H9 (cell line): ENCODE results near the gene PMEL. TPM values are rescaled to one million over a fixed set of nuclear protein-coding genes. Genes with fewer than 3 reads are reported as not detected.
"Not testable (repeated sequence)": the region's sequence is repeated elsewhere in the genome, so short reads cannot be mapped to it uniquely, and the experiment has no call there.

Source experiments
- DNase-seq: peaks from one replicate; pipeline ENCODE4 v3.0.0-alpha.2; 2017
- H2AFZ ChIP-seq: one replicate; pipeline ENCODE4 v1.6.1; 2013; ENCODE audit warnings: mild to moderate bottlenecking, low read length, control low read depth, moderate library complexity
- H2AK5ac ChIP-seq: 2 replicates; pipeline ENCODE4 v1.6.1; 2013; ENCODE audit warnings: low read length, control low read depth, mixed read lengths; ENCODE audit not compliant: insufficient read length
- H2BK120ac ChIP-seq: one replicate; pipeline ENCODE4 v1.6.1; 2013; ENCODE audit warnings: low read depth, mild to moderate bottlenecking, low read length, control low read depth, inconsistent platforms; ENCODE audit not compliant: poor library complexity, severe bottlenecking
- H2BK12ac ChIP-seq: 2 replicates; pipeline ENCODE4 v1.6.1; 2013; ENCODE audit warnings: low read length, control low read depth, mixed read lengths, low read depth; ENCODE audit not compliant: insufficient read length
- H2BK15ac ChIP-seq: 2 replicates; pipeline ENCODE4 v1.6.1; 2013; ENCODE audit warnings: low read depth, low read length, control low read depth
- H2BK20ac ChIP-seq: one replicate; pipeline ENCODE4 v1.6.1; 2013; ENCODE audit warnings: low read depth, mild to moderate bottlenecking, low read length, control low read depth, inconsistent platforms; ENCODE audit not compliant: poor library complexity, severe bottlenecking
- H2BK5ac ChIP-seq: 2 replicates; pipeline ENCODE4 v1.6.1; 2013; ENCODE audit warnings: low read length, control low read depth, mixed read lengths; ENCODE audit not compliant: insufficient read length
- H3K14ac ChIP-seq: 2 replicates; pipeline ENCODE4 v1.6.1; 2013; ENCODE audit warnings: low read length, control low read depth; ENCODE audit not compliant: insufficient read depth
- H3K18ac ChIP-seq: 2 replicates; pipeline ENCODE4 v1.6.1; 2013; ENCODE audit warnings: low read depth, mild to moderate bottlenecking, mixed read lengths, low read length, control low read depth; ENCODE audit not compliant: insufficient read length
- H3K23ac ChIP-seq: 2 replicates; pipeline ENCODE4 v1.6.1; 2013; ENCODE audit warnings: low read length, control low read depth, mixed read lengths, low read depth; ENCODE audit not compliant: insufficient read length
- H3K23me2 ChIP-seq: 2 replicates; pipeline ENCODE4 v1.6.1; 2013; ENCODE audit warnings: low read depth, mild to moderate bottlenecking, mixed read lengths, low read length, control low read depth; ENCODE audit not compliant: insufficient read length, poor library complexity, severe bottlenecking
- H3K27ac ChIP-seq: 2 replicates; pipeline ENCODE4 v1.5.1; 2013; ENCODE audit warnings: low read length, control low read depth, mixed read lengths, low read depth; ENCODE audit not compliant: insufficient read length
- H3K27me3 ChIP-seq: 2 replicates; pipeline ENCODE4 v1.6.1; 2013; ENCODE audit warnings: low read length, control low read depth, inconsistent platforms; ENCODE audit not compliant: insufficient read depth
- H3K4ac ChIP-seq: 2 replicates; pipeline ENCODE4 v1.6.1; 2013; ENCODE audit warnings: low read depth, mild to moderate bottlenecking, control low read depth, inconsistent platforms, low read length, moderate library complexity
- H3K4me1 ChIP-seq: 2 replicates; pipeline ENCODE4 v1.6.1; 2013; ENCODE audit warnings: low read length, control low read depth, inconsistent platforms; ENCODE audit not compliant: insufficient read depth
- H3K4me2 ChIP-seq: 2 replicates; pipeline ENCODE4 v1.6.1; 2013; ENCODE audit warnings: low read length, control low read depth, mixed read lengths; ENCODE audit not compliant: insufficient read length, insufficient read depth
- H3K56ac ChIP-seq: 2 replicates; pipeline ENCODE4 v1.6.1; 2013; ENCODE audit warnings: low read depth, mild to moderate bottlenecking, mixed read lengths, low read length, control low read depth; ENCODE audit not compliant: insufficient read length
- H3K79me1 ChIP-seq: 2 replicates; pipeline ENCODE4 v1.6.1; 2013; ENCODE audit warnings: low read depth, mild to moderate bottlenecking, moderate library complexity, low read length, control low read depth, inconsistent platforms; ENCODE audit not compliant: insufficient read depth, poor library complexity, severe bottlenecking
- H3K79me2 ChIP-seq: 2 replicates; pipeline ENCODE4 v1.6.1; 2013; ENCODE audit warnings: low read length, control low read depth, inconsistent platforms; ENCODE audit not compliant: insufficient read depth
- H3K9ac ChIP-seq: 2 replicates; pipeline ENCODE4 v1.6.1; 2013; ENCODE audit warnings: low read length, control low read depth, mixed read lengths; ENCODE audit not compliant: insufficient read length; ENCODE audit errors: extremely low read depth
- H3K9me3 ChIP-seq: one replicate; pipeline ENCODE4 v1.6.1; 2013; ENCODE audit warnings: low read depth, low read length, inconsistent platforms; ENCODE audit not compliant: control insufficient read depth
- H3T11ph ChIP-seq: one replicate; pipeline ENCODE4 v1.6.1; 2013; ENCODE audit warnings: mild to moderate bottlenecking, low read length, control low read depth, inconsistent platforms
- H4K20me1 ChIP-seq: one replicate; pipeline ENCODE4 v1.6.1; 2013; ENCODE audit not compliant: control insufficient read depth, insufficient read length, insufficient read depth
- H4K5ac ChIP-seq: 2 replicates; pipeline ENCODE4 v1.6.1; 2013; ENCODE audit warnings: low read depth, mild to moderate bottlenecking, mixed read lengths, low read length, control low read depth; ENCODE audit not compliant: insufficient read length
- H4K8ac ChIP-seq: replicated peaks from 2 replicates; pipeline ENCODE4 v1.6.1; 2013; ENCODE audit warnings: low read length, control low read depth, mixed read lengths, low read depth; ENCODE audit not compliant: insufficient read length
- H4K91ac ChIP-seq: 2 replicates; pipeline ENCODE4 v1.6.1; 2013; ENCODE audit warnings: low read depth, mild to moderate bottlenecking, moderate library complexity, mixed read lengths, low read length, control low read depth; ENCODE audit not compliant: insufficient read length
- H3K27ac Mint-ChIP-seq, 3 experiments: 2 replicates in 2 of 3; 3 replicates in 1 of 3; pipeline ENCODE4 v1.8.0; 2020 to 2021; ENCODE audit warnings: mixed read lengths in 3 of 3, mild to moderate bottlenecking in 1 of 3, moderate library complexity in 1 of 3
- H3K27me3 Mint-ChIP-seq: 2 replicates; pipeline ENCODE4 v1.8.0; 2021; ENCODE audit warnings: low read depth, mild to moderate bottlenecking, moderate library complexity, mixed read lengths
- H3K36me3 Mint-ChIP-seq, 3 experiments: 2 replicates in 2 of 3; 3 replicates in 1 of 3; pipeline ENCODE4 v1.8.0; 2020 to 2021; ENCODE audit warnings: low read depth in 3 of 3, mixed read lengths in 3 of 3; ENCODE audit not compliant: insufficient read depth in 1 of 3
- H3K4me1 Mint-ChIP-seq, 2 experiments: 2 replicates each; pipeline ENCODE4 v1.8.0; 2020; ENCODE audit warnings: mixed read lengths in 2 of 2
- H3K4me3 Mint-ChIP-seq, 2 experiments: 2 replicates in 1 of 2; 3 replicates in 1 of 2; pipeline ENCODE4 v1.8.0; 2020 to 2021; ENCODE audit warnings: mild to moderate bottlenecking in 2 of 2, mixed read lengths in 2 of 2, moderate library complexity in 1 of 2
- H3K9me3 Mint-ChIP-seq, 2 experiments: 2 replicates in 1 of 2; 3 replicates in 1 of 2; pipeline ENCODE4 v1.8.0; 2020; ENCODE audit warnings: mild to moderate bottlenecking in 2 of 2, mixed read lengths in 2 of 2, moderate library complexity in 1 of 2
- WGBS: extraction: QIAGEN DNeasy Blood & Tissue Kit; methylation state at CpG from one replicate; pipeline ENCODE4 v1.1.7; 2013; ENCODE audit warnings: missing lambda C conversion rate, low lambda C conversion rate, mixed read lengths; ENCODE audit not compliant: insufficient read length; ENCODE audit errors: extremely low coverage; 5-methylcytosine and 5-hydroxymethylcytosine counted together
- total RNA-seq: library from RNA; stranded (reverse); gene quantifications from 2 replicates; pipeline ENCODE4 v1.2.1, GENCODE V29; 2021

PMEL gene
- total RNA-seq, 1 experiment from 2014 or later = 72.6 TPM

- not testable (repeated sequence) for H3K4ac ChIP-seq, H3T11ph ChIP-seq, H3K9me3 ChIP-seq, H3K18ac ChIP-seq, H3K27me3 Mint-ChIP-seq, H3K27ac ChIP-seq, H3K4me2 ChIP-seq, H3K4me1 ChIP-seq, H3K23me2 ChIP-seq, H2BK20ac ChIP-seq, H2BK120ac ChIP-seq, H4K91ac ChIP-seq, H4K5ac ChIP-seq, H3K9me3 Mint-ChIP-seq, H4K20me1 ChIP-seq, H3K27me3 ChIP-seq, H2BK5ac ChIP-seq, H3K79me1 ChIP-seq, H2BK12ac ChIP-seq, H3K79me2 ChIP-seq, H3K23ac ChIP-seq, H3K56ac ChIP-seq, H4K8ac ChIP-seq, H2BK15ac ChIP-seq, DNase-seq, H2AK5ac ChIP-seq, H3K9ac ChIP-seq, H2AFZ ChIP-seq, H3K14ac ChIP-seq
- Mint-ChIP-seq H3K36me3 (peaks cover 21 to 42% (median 38%) of the 10 kb centered on the region in 3 experiments), H3K4me3 (peak overlapping the region in 1 of 2 experiments; percentile 66; a peak in 2 of 5 replicates), H3K4me1 (peaks cover 6 to 11% of the 10 kb centered on the region in 2 experiments; a peak in 3 of 4 replicates), H3K27ac (peak overlapping the region; percentile 68 to 88 (median 71); a peak in 4 of 7 replicates)
- WGBS = no CpG with 5 or more reads among the region's 6 CpGs
These were observed 33.7 kb upstream of the PMEL start for GRCh38 chr12:55999522-55999921.
